HG02798 (cell line): ENCODE results near the gene TPSB2.

Experiments used
- ATAC-seq: cut with Tn5 transposase; IDR thresholded peaks from one replicate; pipeline ENCODE4 v1.9.1; 2021; ENCODE audit warnings: mild to moderate bottlenecking; ENCODE audit not compliant: unreplicated experiment, poor library complexity

Gene TPSB2

DNA sequence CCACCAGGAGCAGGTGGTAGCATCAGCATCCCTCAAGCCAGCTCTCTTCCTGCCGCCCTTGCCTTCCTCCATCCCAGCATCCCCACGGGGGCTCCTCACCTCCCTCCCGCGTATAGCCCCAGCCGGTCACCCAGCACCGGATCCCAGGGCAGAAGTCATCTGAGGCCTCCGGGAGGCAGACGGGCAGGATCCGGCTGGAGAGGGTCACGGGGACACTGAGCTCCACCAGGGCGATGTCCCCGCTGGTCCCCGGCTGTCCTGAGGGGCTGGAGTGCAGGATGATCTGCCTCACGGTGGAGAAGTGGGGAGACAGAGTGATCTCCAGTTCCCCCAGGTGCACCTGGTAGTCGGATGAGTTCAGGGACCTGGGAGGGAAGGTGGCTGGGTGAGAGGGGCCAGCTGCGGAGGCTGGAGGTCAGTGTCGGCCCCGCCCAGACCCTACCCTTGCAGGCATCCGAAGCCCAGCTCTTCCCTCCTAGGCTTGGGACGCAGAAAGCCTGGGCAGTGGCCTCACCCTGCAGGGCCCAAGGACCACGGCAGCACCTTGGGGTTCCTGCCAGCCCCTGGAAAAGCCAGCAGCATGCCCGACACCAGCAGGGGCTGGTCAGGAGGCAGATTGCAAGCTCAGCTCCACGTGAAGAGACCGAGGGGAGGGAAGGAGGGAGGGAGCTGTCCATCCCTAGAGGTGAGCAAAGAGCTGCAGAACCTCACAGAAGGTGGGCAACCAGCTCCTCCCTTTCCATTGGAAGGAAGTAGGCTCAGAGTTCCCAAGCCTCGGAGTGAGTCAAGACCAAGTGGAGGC is 7.2 kb downstream of the TPSB2 start:
- no peak for ATAC-seq

DNA sequence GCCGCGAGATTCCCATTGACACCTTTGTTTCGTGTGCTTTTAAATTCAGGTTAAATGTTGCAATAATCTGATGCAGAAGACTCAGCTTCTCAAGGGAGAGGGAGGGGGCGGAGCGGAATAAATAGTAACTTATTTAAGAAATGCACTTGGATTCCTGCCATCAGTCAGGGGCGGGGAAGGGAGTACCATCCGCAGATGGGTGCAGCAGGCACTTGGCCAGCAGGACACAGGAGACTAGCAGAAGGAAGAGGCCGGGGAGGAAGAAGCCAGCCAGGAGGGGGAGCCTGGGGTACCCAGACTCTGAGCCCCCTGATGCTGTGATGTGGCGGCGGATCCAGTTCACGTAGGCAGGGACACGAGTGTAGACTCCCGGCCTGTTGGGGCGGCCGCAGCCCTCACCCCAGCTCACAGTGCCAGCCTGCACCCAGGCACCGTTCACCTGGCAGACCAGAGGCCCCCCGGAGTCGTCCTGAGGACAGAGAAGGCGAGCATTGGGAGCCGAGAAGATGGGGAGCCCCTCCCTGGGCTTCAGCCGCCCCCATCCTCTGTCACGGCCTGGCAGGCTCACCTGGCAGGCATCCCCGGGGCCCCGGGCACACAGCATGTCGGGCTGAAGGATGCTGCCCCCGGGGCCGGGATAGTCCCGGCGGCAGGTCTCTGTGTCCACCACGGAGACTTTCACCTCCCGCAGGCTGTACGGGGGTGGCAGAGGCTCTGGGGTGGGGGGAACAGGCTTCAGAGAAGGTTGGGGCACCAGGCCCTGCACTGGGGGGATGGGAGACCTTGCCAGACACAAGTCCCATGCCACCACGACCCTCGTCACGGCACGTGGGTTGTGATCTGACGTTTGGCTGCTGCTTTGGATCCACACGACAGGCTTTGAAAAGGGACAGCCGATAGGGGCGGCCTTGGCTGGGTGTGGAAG is 8.1 kb downstream of the TPSB2 start:
- no peak for ATAC-seq

DNA sequence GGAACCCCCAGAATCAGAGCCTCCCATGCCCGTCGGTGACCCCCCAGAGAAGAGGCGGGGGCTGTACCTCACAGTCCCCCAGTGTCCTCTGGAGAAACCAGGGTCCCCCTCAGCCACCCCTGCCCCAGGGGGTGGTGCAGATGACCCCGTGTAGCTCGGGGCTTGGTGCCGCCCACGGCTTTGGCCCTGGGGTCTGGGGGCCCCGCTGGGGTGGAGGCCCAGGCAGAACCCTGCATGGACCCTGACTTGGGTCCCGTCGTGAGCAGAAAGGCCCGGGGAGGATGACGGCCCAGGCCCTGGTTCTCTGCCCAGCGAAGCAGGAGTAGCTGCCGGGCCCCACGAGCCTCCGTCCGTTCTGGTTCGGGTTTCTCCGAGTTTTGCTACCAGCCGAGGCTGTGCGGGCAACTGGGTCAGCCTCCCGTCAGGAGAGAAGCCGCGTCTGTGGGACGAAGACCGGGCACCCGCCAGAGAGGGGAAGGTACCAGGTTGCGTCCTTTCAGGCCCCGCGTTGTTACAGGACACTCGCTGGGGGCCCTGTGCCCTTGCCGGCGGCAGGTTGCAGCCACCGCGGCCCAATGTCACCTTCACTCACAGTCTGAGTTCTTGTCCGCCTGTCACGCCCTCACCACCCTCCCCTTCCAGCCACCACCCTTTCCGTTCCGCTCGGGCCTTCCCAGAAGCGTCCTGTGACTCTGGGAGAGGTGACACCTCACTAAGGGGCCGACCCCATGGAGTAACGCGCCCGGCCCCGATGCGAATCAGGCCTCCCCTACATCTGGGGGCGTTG is 8.9 kb downstream of the TPSB2 start:
- no peak for ATAC-seq

DNA sequence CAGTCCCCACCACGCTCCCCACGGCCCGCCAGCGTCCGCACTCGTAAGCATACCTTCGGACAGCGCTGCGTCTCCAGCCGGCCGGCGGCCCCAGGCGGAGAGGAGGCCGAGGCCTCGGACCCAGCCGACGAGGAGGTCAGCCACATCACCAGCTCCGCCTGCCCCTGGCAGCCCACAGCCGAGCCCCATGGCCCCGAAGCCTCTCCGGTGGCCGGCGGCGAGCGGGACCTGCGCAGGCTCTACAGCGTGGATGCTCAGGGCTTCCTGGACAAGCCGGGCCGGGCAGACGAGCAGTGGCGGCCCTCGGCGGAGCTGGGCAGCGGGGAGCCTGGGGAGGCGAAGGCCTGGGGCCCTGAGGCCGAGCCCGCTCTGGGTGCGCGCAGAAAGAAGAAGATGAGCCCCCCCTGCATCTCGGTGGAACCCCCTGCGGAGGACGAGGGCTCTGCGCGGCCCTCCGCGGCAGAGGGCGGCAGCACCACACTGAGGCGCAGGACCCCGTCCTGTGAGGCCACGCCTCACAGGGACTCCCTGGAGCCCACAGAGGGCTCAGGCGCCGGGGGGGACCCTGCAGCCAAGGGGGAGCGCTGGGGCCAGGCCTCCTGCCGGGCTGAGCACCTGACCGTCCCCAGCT is 9.8 kb downstream of the TPSB2 start:
- ATAC-seq: no peak

DNA sequence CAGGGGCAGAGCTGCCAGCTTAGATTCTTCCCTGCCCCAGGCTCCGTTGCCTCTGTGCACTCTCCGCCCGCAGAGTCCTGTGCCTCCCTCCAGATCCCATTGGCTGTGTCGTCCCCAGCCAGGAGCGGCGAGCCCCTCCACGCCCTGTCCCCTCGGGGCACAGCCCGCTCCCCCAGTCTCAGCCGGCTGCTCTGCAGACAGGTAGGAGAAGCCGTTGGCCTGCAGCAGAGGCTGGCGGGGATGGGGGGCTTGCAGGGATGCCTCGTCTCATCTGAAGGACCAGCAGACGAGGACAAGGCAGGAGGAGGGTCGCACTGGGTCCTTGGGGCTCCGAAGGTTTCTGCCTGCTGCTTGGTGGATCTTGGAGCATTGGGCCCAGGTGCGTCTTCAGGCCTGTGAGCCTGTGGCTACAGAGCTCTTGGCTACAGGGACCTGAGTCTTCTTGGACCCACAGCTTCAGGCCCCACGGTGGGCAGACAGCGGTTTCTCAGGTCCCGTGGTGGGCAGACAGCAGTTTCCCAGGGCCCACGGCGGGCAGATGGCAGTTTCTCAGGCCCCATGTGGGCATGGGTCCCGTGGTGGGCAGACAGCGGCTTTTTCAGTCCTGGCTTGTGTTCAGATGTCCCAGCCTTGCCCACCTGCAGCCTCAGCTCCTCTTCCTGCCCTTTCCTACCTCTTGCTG is 10.9 kb downstream of the TPSB2 start:
- ATAC-seq: no peak

DNA sequence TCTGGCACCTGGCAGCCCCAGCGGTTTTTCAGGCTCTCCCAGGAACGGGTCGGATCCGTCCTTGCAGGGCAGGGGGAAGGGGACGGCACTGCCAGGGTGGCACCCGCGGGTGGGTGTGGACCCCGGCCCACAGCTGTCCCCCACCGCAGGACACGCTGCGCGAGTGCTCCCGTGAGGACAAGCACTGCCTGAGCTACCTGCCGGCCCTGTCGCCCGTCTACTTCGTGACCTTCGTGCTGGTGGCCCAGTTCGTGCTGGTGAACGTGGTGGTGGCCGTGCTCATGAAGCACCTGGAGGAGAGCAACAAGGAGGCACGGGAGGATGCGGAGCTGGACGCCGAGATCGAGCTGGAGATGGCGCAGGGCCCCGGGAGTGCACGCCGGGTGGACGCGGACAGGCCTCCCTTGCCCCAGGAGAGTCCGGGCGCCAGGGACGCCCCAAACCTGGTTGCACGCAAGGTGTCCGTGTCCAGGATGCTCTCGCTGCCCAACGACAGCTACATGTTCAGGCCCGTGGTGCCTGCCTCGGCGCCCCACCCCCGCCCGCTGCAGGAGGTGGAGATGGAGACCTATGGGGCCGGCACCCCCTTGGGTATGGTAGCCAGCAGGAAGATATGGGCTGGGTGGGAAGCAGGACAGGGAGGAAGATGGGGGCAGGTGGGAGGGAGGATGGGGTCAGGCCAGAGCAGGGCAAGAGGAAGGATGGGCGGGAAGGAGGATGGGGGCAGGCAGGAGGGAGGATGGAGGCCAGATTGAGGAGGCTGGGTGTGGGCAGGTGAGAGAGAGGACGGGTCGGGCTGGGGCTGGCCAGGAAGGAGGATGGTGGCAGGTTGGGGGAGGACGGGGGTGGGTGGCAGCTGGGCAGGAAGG is 11.7 kb downstream of the TPSB2 start:
- no peak for ATAC-seq

DNA sequence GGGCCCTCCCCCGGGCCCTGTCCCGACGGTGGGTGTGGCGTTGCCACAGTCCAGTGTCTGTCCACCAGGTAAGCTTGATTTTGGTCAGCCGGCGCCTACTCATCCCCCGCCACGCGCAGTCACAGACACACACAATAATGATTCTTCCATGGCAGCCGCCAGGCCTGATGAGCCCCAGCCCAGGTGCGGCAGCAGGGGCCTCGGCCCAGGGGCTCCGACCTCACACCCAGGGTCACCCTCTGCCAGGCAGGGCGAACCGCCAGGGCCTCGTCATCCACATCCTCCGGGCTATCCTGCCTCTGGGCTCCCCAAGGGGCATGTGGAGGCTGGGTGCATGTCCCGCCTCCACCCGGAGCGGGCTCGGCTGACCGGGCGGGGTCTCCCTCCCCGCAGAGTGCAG is 12.5 kb downstream of the TPSB2 start:
- no peak for ATAC-seq

DNA sequence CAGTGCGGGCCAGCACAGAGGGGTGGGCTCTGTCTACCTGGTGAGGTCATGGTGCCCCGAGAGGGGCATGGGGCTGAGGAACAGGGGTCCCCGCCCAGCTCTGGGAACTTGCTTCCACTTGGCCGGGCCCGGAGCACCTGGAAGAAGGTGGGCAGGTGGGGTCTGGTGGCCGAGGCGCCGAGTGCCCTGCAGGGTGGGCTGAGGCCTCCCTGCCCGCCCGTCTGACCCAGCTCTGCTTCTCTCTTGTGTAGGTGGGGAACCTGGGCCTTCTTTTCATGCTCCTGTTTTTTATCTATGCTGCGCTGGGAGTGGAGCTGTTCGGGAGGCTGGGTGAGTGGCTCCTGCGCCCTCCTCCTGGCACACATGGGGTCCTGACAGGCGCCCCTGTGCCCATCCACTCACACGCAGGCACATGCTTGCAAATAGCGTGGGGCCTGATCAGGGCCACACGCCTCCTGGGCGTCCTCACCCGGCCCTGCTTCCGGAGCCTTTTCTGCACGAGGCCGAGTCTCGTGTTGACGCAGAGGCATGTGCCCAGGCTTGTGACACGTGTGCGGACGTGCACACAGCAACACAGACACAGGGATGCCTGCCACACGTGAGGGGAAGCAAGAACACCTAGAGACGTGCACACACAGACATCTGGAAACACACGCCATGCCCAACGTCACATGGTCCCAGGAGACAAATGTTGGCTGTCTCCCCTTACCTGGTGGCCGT is 13.1 kb downstream of the TPSB2 start:
- no peak for ATAC-seq

DNA sequence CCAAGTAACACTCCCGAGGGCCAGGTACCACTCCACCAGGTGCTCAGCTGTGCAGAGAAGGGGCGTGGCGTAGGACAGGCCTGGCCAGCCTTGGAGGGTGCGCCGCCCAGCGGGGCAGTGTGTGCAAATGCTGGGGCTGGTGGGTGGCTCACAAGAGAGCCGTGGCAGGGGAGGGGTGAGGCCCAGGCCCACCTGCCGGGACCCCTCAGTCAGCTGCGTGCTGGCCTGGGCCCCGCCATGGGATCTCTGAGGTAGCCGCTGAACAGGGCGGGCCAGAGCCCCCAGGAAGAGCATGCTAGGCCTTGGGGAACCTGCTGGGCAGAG is 13.7 kb downstream of the TPSB2 start:
- ATAC-seq: no peak

DNA sequence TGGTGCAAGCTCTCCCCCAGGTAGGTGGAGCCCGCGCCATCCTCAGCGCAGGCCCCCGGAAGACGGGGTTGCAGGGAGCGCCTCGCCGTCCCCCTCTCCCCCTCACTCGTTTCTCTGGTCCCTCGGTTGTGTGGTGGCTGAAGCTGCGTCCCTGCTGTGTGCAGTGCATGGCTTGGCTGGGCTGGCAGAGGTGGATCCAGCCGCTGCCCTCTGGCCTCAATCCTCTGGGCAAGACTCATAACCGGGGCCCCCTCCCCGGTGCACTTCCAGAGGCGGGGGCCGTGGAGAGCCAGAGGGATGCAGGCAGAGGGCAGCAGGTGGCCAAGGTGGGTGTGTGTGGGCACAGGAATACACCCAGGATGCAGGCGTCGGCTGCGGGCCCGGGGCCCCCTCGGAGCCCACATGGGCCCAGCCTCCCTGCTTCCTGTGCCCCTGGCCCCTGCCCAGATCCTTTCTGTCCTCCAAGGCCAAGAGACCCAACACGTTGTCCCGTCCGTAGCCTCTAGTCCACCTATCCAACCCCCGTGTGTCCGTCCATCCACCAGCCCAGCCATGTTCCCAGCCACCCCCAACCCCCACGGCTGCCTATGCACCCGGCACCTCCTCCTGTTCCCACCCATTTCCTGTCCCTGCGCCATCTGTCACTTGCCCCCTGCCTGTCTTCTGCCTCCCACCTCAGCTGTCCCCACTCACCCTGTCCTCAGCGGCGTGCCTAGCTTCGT is 14.2 kb downstream of the TPSB2 start:
- no peak for ATAC-seq

DNA sequence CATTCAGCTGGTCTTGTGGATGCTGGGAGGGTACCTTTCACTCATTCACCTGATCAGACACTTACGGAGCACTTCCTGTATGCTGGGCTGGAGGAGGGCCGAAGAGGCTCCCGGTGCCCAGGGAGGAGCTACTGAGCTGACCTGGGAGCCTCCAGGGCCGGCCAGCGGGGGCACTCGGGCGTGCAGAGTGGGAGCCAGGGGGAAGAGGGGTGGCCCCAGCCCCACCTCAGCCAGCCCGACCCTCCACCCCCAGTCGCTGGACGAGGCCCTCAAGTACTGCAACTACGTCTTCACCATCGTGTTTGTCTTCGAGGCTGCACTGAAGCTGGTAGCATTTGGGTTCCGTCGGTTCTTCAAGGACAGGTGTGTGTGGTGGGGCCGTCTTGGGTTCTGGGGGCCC is 15.3 kb downstream of the TPSB2 start:
- ATAC-seq: no peak

DNA sequence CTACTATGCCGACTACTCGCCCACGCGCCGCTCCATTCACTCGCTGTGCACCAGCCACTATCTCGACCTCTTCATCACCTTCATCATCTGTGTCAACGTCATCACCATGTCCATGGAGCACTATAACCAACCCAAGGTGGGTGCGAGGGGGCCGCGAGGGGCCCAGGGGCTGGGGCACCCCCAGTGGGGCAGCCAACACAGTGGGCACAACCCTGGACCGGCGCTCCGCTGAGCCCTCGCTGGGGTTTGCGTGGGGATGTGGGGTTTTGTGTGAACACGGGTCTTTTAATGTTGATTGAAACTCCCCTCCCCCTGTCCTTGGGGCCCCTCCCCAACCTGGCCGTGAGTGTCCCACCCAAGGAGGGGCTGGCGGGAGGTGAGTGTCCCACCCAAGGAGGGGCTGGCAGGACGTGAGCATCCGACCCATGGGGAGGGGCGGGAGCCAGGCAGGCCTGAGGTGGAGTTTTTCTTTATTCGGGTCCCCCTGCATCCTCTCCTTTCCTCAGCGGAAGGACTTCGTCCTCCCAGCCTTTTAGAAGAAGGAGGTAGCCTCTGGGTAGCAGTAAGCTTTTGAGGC is 16.1 kb downstream of the TPSB2 start:
- no peak for ATAC-seq

DNA sequence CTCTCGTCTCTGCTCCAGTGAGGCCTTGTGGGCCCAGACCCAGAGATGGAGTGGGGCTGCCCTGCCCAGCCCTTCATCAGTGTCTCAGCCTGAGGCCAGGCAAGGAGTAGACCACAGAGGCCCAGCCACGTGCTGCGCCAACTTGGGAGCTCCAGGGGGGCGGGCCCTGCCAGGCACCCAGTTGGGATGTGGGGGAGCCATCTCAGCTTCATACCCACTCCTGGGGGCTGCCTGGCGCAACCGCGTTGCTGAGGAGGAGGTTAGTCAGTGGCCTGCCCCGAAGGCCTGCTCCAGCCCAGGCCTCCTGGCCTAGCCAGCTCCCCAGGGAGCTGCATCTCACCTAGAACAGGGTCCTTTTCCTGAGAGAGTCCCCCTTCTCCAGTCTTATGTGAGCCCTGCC is 16.8 kb downstream of the TPSB2 start:
- no peak for ATAC-seq

DNA sequence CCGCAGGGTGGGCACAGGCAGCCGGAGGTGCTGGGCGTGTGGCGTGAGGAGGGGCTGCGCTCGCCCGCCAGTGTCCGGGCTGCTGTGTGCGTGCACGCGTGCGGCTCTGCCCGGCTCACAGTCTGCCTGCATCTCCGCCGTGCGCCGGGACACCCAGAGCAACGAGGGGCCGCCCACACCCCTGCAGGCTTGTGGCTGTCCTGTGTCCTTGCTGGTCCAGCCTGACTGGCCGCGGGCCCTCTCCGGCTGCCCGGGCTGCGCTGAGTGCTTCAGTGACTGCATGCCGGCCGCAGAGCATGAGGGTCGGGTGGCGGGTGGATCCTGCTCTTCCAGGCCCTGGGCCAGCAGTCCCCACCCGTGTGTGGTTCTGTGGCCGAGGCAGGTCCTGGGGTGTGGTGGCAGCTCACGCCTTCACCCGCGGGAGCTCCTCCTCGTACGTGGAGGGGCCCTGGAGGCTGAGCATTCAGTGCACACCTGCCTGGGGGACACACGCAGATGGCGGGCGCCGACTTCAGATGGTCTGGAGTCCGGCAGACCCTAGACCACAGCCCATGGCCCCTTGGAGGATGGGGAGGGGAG is 17.3 kb downstream of the TPSB2 start:
- ATAC-seq: no peak

DNA sequence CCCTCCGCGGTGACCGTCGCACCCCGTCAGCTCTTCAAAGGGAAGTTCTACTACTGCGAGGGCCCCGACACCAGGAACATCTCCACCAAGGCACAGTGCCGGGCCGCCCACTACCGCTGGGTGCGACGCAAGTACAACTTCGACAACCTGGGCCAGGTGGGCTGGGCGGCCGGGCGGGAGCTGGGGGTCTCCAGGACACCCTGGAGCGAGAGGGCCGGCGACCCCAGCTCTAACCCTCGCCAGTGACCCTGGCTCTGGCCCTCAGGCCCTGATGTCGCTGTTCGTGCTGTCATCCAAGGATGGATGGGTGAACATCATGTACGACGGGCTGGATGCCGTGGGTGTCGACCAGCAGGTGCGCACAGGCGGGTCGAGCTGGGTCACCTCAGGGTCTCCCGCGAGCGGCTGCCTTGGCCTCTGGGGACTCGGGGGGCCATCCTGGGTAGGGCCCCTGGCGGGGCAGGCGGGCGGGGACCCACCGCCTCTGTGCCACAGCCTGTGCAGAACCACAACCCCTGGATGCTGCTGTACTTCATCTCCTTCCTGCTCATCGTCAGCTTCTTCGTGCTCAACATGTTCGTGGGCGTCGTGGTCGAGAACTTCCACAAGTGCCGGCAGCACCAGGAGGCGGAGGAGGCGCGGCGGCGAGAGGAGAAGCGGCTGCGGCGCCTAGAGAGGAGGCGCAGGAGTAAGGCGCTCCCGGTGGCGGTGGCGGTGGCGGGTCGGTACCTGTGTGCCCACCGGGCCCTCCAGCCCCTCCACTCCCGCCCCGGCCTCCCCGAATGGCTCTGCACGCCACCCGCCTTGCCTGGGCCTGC is 18.3 kb downstream of the TPSB2 start:
- no peak for ATAC-seq

DNA sequence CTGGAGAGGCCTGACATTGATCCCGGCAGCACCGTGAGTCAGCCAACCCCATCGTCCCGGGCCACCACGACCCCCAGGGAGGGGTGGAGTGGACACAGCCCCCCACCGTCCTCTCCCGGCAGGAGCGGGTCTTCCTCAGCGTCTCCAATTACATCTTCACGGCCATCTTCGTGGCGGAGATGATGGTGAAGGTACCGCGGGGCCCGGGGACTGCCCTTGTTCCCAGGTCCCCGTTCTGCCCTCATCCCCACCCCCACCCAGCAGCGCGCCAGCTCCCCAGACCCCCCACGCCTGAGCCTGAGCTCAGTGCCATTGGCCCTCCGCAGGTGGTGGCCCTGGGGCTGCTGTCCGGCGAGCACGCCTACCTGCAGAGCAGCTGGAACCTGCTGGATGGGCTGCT is 19.5 kb downstream of the TPSB2 start:
- no peak for ATAC-seq
